CD8-positive, alpha-beta memory T cell (primary cell): ENCODE data around the gene ARID5B. TPM values are rescaled to one million over a fixed set of nuclear protein-coding genes. Genes with fewer than 3 reads are reported as not detected.
"Not testable (repeated sequence)": the region's sequence is repeated elsewhere in the genome, so short reads cannot be mapped to it uniquely, and the experiment has no call there.

Source experiments
- CTCF ChIA-PET: fragments of 350-600 bp; sonication (Branson Sonifier 250); formaldehyde crosslinking; loops from one replicate; lab custom pipeline; 2021; ENCODE audit warnings: antibody characterized with exemption; lab: Charles Lee
- POLR2A ChIA-PET: fragments of 350-600 bp; sonication (Branson Sonifier 250); formaldehyde crosslinking; loops from one replicate; lab custom pipeline; 2021; ENCODE audit warnings: antibody characterized with exemption; lab: Charles Lee
- DNase-seq, 5 donors: peaks; one replicate each; pipeline versions ENCODE4 v3.0.0 to v3.0.0-alpha.2; 2020 to 2022; ENCODE audit warnings: mixed read lengths in 1 of 5
- H3K27ac ChIP-seq: one replicate; pipeline ENCODE4 v1.7.0; 2013; ENCODE audit warnings: low read depth, mild to moderate bottlenecking, low read length, moderate library complexity
- H3K27me3 ChIP-seq: 2 replicates; pipeline ENCODE4 v1.7.0; 2013; ENCODE audit warnings: low read length, mild to moderate bottlenecking; ENCODE audit not compliant: insufficient read depth, poor library complexity, severe bottlenecking
- H3K36me3 ChIP-seq: 2 replicates; pipeline ENCODE4 v1.7.0; 2013; ENCODE audit warnings: mild to moderate bottlenecking, low read length, moderate library complexity; ENCODE audit not compliant: insufficient read depth
- H3K4me1 ChIP-seq: 2 replicates; pipeline ENCODE4 v1.7.0; 2013; ENCODE audit warnings: mild to moderate bottlenecking, low read length, moderate library complexity; ENCODE audit not compliant: insufficient read depth
- H3K4me3 ChIP-seq: 2 replicates; pipeline ENCODE4 v1.7.0; 2013; ENCODE audit warnings: mild to moderate bottlenecking, low read length
- H3K9me3 ChIP-seq: 2 replicates; pipeline ENCODE4 v1.7.0; 2013; ENCODE audit warnings: mild to moderate bottlenecking, low read length
- H3K27ac Mint-ChIP-seq, 8 donors: one replicate each; pipeline ENCODE4 v1.8.0; 2020 to 2021; ENCODE audit warnings: mixed read lengths in 8 of 8, mild to moderate bottlenecking in 6 of 8, inconsistent platforms in 3 of 8, moderate library complexity in 3 of 8
- H3K27me3 Mint-ChIP-seq, 2 donors: one replicate each; pipeline ENCODE4 v1.8.0; 2020 to 2021; ENCODE audit warnings: mixed read lengths in 2 of 2, mild to moderate bottlenecking in 1 of 2, moderate library complexity in 1 of 2
- H3K36me3 Mint-ChIP-seq, 3 donors: one replicate each; pipeline ENCODE4 v1.8.0; 2020 to 2021; ENCODE audit warnings: mixed read lengths in 3 of 3, inconsistent platforms in 1 of 3, mild to moderate bottlenecking in 1 of 3
- H3K4me1 Mint-ChIP-seq, 3 donors: one replicate each; pipeline ENCODE4 v1.8.0; 2020 to 2021; ENCODE audit warnings: mixed read lengths in 3 of 3, inconsistent platforms in 1 of 3, mild to moderate bottlenecking in 1 of 3
- H3K4me3 Mint-ChIP-seq, 7 donors: one replicate each; pipeline ENCODE4 v1.8.0; 2020 to 2021; ENCODE audit warnings: mixed read lengths in 7 of 7, mild to moderate bottlenecking in 6 of 7, moderate library complexity in 4 of 7, inconsistent platforms in 2 of 7
- H3K9me3 Mint-ChIP-seq, 5 donors: one replicate each; pipeline ENCODE4 v1.8.0; 2020 to 2022; ENCODE audit warnings: mixed read lengths in 5 of 5, mild to moderate bottlenecking in 3 of 5, moderate library complexity in 2 of 5, inconsistent platforms in 1 of 5
- polyA plus RNA-seq: library from polyadenylated mRNA; unstranded; fragments of 300-500 nt; fragmentation: Illumina TruSeq; gene quantifications from one replicate; pipeline ENCODE4 v1.2.3, GENCODE V29; 2021
- total RNA-seq, 2 experiments: library from RNA; stranded (reverse); gene quantifications; one replicate each; pipeline ENCODE4 v1.2.3, GENCODE V29; 2021

ARID5B gene
- total and polyA plus RNA-seq, 3 experiments from 2014 or later: 37.1 to 48.7 (median 38.4) TPM

DNA sequence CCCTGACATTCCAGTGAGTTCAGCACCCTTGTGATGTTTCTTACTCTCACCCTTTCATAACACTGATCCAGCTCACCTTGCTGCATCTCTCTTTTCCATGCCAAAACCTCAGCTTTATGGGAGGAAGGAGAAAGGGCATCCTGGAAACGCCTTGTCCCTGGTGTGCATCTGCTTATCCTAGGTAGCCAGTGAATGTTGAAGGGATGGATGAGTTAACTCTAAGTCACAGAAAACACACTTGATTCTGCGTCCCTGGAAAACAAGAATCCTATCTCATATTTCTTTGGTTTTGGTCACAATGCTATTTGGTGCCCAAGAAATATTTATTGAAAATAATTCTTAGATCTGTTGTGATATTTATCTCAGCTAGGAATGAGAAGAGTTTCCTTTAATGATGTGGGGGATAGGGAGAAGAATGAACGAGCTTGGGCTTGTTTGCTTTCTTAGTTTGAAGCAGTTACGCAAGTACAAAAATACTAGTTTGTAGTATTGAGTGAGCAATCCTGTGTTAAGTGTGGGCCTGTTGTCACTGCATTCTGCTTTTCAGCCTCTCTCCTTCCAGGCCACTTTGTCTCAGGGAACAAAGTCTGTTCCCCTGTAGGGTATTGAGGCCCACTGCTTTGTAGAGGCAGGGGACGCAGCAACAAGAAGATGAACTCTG lies 126.5 kb downstream of the ARID5B start:
- Histone ChIP-seq H3K4me1 (peaks cover 21% of the 10 kb centered on the region), H3K4me3 (no peak overlapping the region), H3K27me3 (no peaks in the 10 kb centered on the region), H3K27ac (no peak overlapping the region), H3K36me3 (no peaks in the 10 kb centered on the region), H3K9me3 (no peaks in the 10 kb centered on the region)
- Mint-ChIP-seq H3K27me3 (peaks cover 0 to 1% of the 10 kb centered on the region in 2 donors), H3K9me3 (no peaks in the 10 kb centered on the region), H3K36me3 (peaks cover 3 to 16% (median 7%) of the 10 kb centered on the region in 3 donors), H3K27ac (peak overlapping the region in 3 of 8 donors; percentile 9 to 40 (median 12)), H3K4me3 (no peak overlapping the region), H3K4me1 (peaks cover 44 to 90% (median 89%) of the 10 kb centered on the region in 3 donors)
- ChIA-PET CTCF (interaction anchor here (1.0 to 6.2 kb wide), 3 partner anchors 9 to 120 kb away, joined by 3 to 39 read pairs (median 6); no protein-coding TSS in a partner anchor), POLR2A (no interaction called here)
- DNase-seq: no peak

DNA sequence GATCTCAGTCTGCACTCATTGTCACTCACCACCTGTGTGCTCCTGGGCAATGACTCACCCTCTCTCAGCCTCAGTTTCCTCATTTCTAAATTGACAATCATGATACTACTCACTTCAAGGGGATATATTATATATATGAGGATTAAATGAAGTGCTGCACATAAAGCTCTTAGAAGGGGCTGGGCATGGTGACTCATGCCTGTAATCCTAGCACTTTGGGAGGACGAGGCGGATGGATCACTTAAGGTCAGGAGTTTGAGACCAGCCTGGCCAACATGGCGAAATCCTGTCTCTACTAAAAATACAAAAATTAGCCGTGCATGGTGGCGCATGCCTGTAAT lies 127.0 kb downstream of the ARID5B start:
- H3K4me3 Mint-ChIP-seq, H3K27ac ChIP-seq, H3K36me3 ChIP-seq, H3K9me3 Mint-ChIP-seq, H3K27me3 ChIP-seq, H3K27me3 Mint-ChIP-seq, H3K9me3 ChIP-seq, DNase-seq, H3K4me3 ChIP-seq, POLR2A ChIA-PET: not testable (repeated sequence)
- CTCF ChIA-PET: interaction anchor here (1.0 to 1.4 kb wide), 2 partner anchors 10 to 121 kb away, joined by 3 to 6 read pairs; no protein-coding TSS in a partner anchor
- peaks cover 3 to 16% (median 7%) of the 10 kb centered on the region in 3 donors for H3K36me3 Mint-ChIP-seq
- H3K27ac Mint-ChIP-seq: peak overlapping the region in 2 of 8 donors; percentile 9 to 12
- H3K4me1 Mint-ChIP-seq: peaks cover 44 to 90% (median 89%) of the 10 kb centered on the region in 3 donors
- H3K4me1 ChIP-seq: peaks cover 26% of the 10 kb centered on the region

DNA sequence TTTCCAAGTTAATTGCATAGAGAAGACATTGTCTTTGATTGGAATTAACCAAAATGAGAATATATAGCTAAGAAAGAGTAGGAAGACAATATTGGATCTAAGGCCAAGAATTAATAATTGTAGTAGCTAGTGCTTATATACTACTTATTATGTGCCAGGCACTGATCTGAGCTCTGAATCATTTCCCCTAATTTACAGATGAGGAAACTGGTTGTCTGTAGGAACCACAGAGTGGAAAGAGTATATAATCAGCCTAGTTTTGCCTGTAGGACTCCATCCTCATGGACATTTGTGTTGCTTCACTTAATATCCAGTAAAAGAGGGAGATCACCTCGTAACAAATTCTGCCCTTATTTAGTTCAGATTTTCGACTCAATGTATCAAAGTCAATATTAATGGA lies 127.9 kb downstream of the ARID5B start:
- no peak for DNase-seq
- H3K36me3 ChIP-seq: no peaks in the 10 kb centered on the region
- Mint-ChIP-seq H3K27me3 (peaks cover 0 to 1% of the 10 kb centered on the region in 2 donors), H3K27ac (peak overlapping the region in 4 of 8 donors; percentile 4 to 86 (median 32)), H3K36me3 (peaks cover 3 to 16% (median 7%) of the 10 kb centered on the region in 3 donors), H3K4me3 (no peak overlapping the region), H3K4me1 (peaks cover 48 to 89% (median 85%) of the 10 kb centered on the region in 3 donors), H3K9me3 (no peaks in the 10 kb centered on the region)
- H3K4me3 ChIP-seq: no peak overlapping the region
- H3K4me1 ChIP-seq: peaks cover 29% of the 10 kb centered on the region
- ChIA-PET CTCF (interaction anchor here (1.4 kb wide), 1 partner anchor 9 kb away, joined by 6 read pairs; no protein-coding TSS in a partner anchor), POLR2A (no interaction called here)
- no peaks in the 10 kb centered on the region for H3K9me3 ChIP-seq
- H3K27me3 ChIP-seq: no peaks in the 10 kb centered on the region
- H3K27ac ChIP-seq: no peak overlapping the region

- Mint-ChIP-seq H3K36me3 (peaks cover 3 to 20% (median 5%) of the 10 kb centered on the region in 3 donors), H3K4me3 (no peak overlapping the region), H3K27ac (peak overlapping the region in 3 of 8 donors; percentile 25 to 85 (median 33)), H3K9me3 (no peaks in the 10 kb centered on the region), H3K27me3 (peaks cover 0 to 1% of the 10 kb centered on the region in 2 donors), H3K4me1 (peaks cover 46 to 78% (median 71%) of the 10 kb centered on the region in 3 donors)
- no peaks in the 10 kb centered on the region for H3K36me3 ChIP-seq
- DNase-seq: no peak
- H3K4me3 ChIP-seq: no peak overlapping the region
- no peaks in the 10 kb centered on the region for H3K27me3 ChIP-seq
- no peak overlapping the region for H3K27ac ChIP-seq
- ChIA-PET CTCF (interaction anchor here (0.5 to 1.1 kb wide), 5 partner anchors 19 to 280 kb away, joined by 3 read pairs; no protein-coding TSS in a partner anchor), POLR2A (no interaction called here)
- no peaks in the 10 kb centered on the region for H3K9me3 ChIP-seq
- H3K4me1 ChIP-seq: peaks cover 33% of the 10 kb centered on the region
These were observed 130.0 kb downstream of the ARID5B start for GRCh38 chr10:62031507-62031906.

DNA sequence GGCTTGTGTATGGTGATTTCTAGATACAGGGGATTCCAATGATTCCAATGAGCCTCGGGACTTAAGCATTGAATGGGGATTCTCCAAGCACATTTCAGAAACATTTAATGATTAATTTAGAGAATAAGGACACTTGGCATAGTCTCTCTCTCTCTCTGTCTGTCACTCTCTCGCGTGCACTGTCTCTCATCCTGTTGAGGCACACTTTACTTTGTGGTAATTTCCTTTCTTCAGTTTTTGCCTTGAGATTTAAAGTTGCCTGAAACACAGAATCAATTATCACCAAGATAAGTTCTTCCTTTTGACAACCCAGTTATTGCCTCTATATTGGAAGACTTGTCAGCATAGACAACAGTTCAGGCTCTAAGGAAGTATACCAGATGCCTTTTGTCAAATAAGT lies 131.6 kb downstream of the ARID5B start:
- H3K27ac Mint-ChIP-seq: peak overlapping the region in 6 of 8 donors; percentile 42 to 79 (median 68)
- H3K4me1 ChIP-seq: peaks cover 49% of the 10 kb centered on the region
- POLR2A ChIA-PET: no interaction called here
- peaks cover 42 to 79% (median 71%) of the 10 kb centered on the region in 3 donors for H3K4me1 Mint-ChIP-seq
- no peak overlapping the region for H3K4me3 ChIP-seq
- H3K9me3 Mint-ChIP-seq: no peaks in the 10 kb centered on the region
- no peak overlapping the region for H3K27ac ChIP-seq
- DNase-seq: no peak
- H3K27me3 ChIP-seq: no peaks in the 10 kb centered on the region
- H3K36me3 Mint-ChIP-seq: peaks cover 2 to 13% (median 5%) of the 10 kb centered on the region in 3 donors
- peaks cover 0 to 1% of the 10 kb centered on the region in 2 donors for H3K27me3 Mint-ChIP-seq
- CTCF ChIA-PET: no interaction called here
- peak overlapping the region in 2 of 7 donors; percentile 32 to 45 for H3K4me3 Mint-ChIP-seq
- H3K9me3 ChIP-seq: no peaks in the 10 kb centered on the region
- no peaks in the 10 kb centered on the region for H3K36me3 ChIP-seq

DNA sequence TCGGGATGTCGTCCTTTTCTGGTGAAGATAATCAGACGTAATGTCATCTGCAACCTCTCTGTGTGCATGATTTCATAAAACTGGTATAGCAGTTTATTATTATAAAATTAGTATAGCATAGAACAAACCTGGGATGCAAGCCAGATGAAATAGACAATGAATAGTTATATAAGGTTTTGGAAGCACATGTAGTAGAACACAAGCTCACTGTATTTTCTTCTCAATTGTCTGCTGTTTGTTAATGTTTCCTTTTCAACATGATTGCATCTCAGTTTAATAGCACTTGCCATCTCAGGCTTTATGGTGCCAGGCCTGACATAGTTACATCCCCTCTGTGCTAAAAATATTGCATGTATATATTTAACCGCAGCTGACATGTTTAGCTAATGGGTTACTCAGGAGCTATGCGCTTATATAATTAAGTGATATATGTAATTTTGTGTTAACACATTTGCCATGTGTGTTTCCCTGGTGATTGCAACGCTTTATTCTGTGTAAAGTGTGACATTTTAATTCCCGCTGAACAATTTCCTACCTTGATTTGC lies 132.7 kb downstream of the ARID5B start:
- no peak for DNase-seq
- Mint-ChIP-seq H3K27ac (peak overlapping the region in 1 of 8 donors; percentile 66), H3K4me1 (peaks cover 44 to 77% (median 72%) of the 10 kb centered on the region in 3 donors), H3K4me3 (no peak overlapping the region), H3K27me3 (peaks cover 0 to 1% of the 10 kb centered on the region in 2 donors), H3K9me3 (no peaks in the 10 kb centered on the region), H3K36me3 (peaks cover 0 to 7% (median 2%) of the 10 kb centered on the region in 3 donors)
- H3K36me3 ChIP-seq: no peaks in the 10 kb centered on the region
- H3K27me3 ChIP-seq: no peaks in the 10 kb centered on the region
- H3K9me3 ChIP-seq: no peaks in the 10 kb centered on the region
- CTCF ChIA-PET: no interaction called here
- H3K27ac ChIP-seq: no peak overlapping the region
- peaks cover 56% of the 10 kb centered on the region for H3K4me1 ChIP-seq
- no peak overlapping the region for H3K4me3 ChIP-seq
- POLR2A ChIA-PET: no interaction called here

GRCh38 chr10:62036186-62037081 lies 134.9 kb downstream of the ARID5B start:
- POLR2A ChIA-PET: no interaction called here
- no peak for DNase-seq
- H3K4me1 ChIP-seq: peaks cover 52% of the 10 kb centered on the region

More at GRCh38 chr10:62036186-62037081, 134.9 kb downstream of the ARID5B start:
- H3K27ac Mint-ChIP-seq: peak overlapping the region in 3 of 8 donors; percentile 48 to 76 (median 56)
- CTCF ChIA-PET: interaction anchor here (0.9 to 7.8 kb wide), 6 partner anchors 12 to 209 kb away, joined by 3 to 69 read pairs (median 32); partner anchors contain the start of gene ARID5B
- no peaks in the 10 kb centered on the region for H3K36me3 ChIP-seq
- H3K27ac ChIP-seq: no peak overlapping the region
- H3K4me3 ChIP-seq: no peak overlapping the region
- no peak overlapping the region for H3K4me3 Mint-ChIP-seq
- H3K27me3 ChIP-seq: no peaks in the 10 kb centered on the region
- no peaks in the 10 kb centered on the region for H3K9me3 ChIP-seq
- no peaks in the 10 kb centered on the region for H3K9me3 Mint-ChIP-seq
- H3K27me3 Mint-ChIP-seq: peaks cover 0 to 1% of the 10 kb centered on the region in 2 donors
- peaks cover 0 to 5% (median 0%) of the 10 kb centered on the region in 3 donors for H3K36me3 Mint-ChIP-seq
- H3K4me1 Mint-ChIP-seq: peaks cover 45 to 77% (median 72%) of the 10 kb centered on the region in 3 donors
